D341Med (cell line): Measurements from ENCODE around the gene GALP.
"Not testable (repeated sequence)": the region's sequence is repeated elsewhere in the genome, so short reads cannot be mapped to it uniquely, and the experiment has no call there.

Experiments used
- DNase-seq: peaks from one replicate; pipeline ENCODE4 v3.0.0; 2012; ENCODE audit warnings: low spot score

GALP gene

GRCh38 chr19:56191115-56191514 is 15.3 kb downstream of the GALP start:
- no peak for DNase-seq

GRCh38 chr19:56191711-56192110 is 15.9 kb downstream of the GALP start:
- DNase-seq, result no peak

GRCh38 chr19:56193981-56194640 is 18.3 kb downstream of the GALP start:
- DNase-seq, result no peak

GRCh38 chr19:56197646-56198045 is 21.8 kb downstream of the GALP start, which contains the start of gene ZSCAN5B:
ZSCAN5B (minus strand) TSS chr19:56197783; CDS start chr19:56193052, 4,731 bp downstream.
- not testable (repeated sequence) for DNase-seq

- no peak for DNase-seq
These were observed 23.9 kb downstream of the GALP start for GRCh38 chr19:56199687-56200086.

- no peak for DNase-seq
These were observed 26.2 kb downstream of the GALP start, which contains the start of gene ZSCAN5C for GRCh38 chr19:56201973-56202372. ZSCAN5C (plus strand) TSS chr19:56202273; CDS start chr19:56205914, 3,641 bp downstream.

GRCh38 chr19:56207581-56207980 is 31.8 kb downstream of the GALP start:
- not testable (repeated sequence) for DNase-seq

GRCh38 chr19:56209091-56209490 is 33.3 kb downstream of the GALP start:
- no peak for DNase-seq

- not testable (repeated sequence) for DNase-seq
These were observed 34.2 kb downstream of the GALP start for GRCh38 chr19:56210036-56210435.

- DNase-seq, result no peak
These were observed 35.9 kb downstream of the GALP start for GRCh38 chr19:56211718-56212117.

GRCh38 chr19:56217039-56217949 is 41.5 kb downstream of the GALP start:
- no peak for DNase-seq

- DNase-seq, result no peak
These were observed 43.2 kb downstream of the GALP start for GRCh38 chr19:56218961-56219360.

- not testable (repeated sequence) for DNase-seq
These were observed 45.6 kb downstream of the GALP start for GRCh38 chr19:56221442-56221841.

GRCh38 chr19:56221851-56222250 is 46.0 kb downstream of the GALP start:
- no peak for DNase-seq

- DNase-seq, result no peak
These were observed 47.1 kb downstream of the GALP start for GRCh38 chr19:56222901-56223300.

- no peak for DNase-seq
These were observed 47.7 kb downstream of the GALP start for GRCh38 chr19:56223481-56223880.
